Measurements from ENCODE around the gene UNC119.

- TF ChIP-seq YY1 (IDR thresholded peaks at IDR 0.05; ENCODE audit: insufficient read depth, insufficient read length) (no peak), ZNF274 (IDR thresholded peaks at IDR 0.05; ENCODE audit: low read depth, low read length) (no peak)
Observed at GRCh38 chr17:28528327-28529012, 24.0 kb downstream of the UNC119 start.
